ENCODE data around the gene CHST14. TPM values are rescaled to one million over a fixed set of nuclear protein-coding genes. Genes with fewer than 3 reads are reported as not detected.

Gene CHST14
- total RNA-seq, 2 experiments from 2014 or later = 14.3 to 14.6 TPM

DNA sequence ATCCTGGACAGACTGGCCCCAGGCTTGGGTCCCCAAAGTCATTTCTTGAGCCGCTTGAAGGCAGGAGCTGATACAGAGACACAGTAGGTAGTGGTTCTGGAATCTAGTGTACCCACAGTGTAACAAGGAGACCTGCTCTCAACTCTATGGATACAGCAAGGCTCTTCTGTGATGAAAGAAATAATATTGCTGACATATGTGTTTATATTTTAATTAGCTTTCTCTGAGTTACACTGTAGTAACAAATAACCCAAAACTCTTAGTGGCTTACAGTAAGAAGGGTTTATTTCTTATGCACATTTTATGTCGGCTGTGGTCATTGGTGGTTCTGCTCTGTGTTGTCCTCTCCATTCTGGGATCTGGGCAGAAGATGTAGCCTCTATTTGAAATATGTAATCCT, 45.5 kb downstream of the CHST14 start:
- ChIA-PET CTCF (no interaction called here), POLR2A (no interaction called here)
- H3K27ac Mint-ChIP-seq = no peak overlapping the region
- no peak for DNase-seq
- H3K27me3 Mint-ChIP-seq = peaks cover 35% of the 10 kb centered on the region
- H3K4me3 Mint-ChIP-seq = no peak overlapping the region
- H3K9me3 Mint-ChIP-seq = no peaks in the 10 kb centered on the region
- H3K36me3 Mint-ChIP-seq (ENCODE audit: low read depth) = no peaks in the 10 kb centered on the region
- peaks cover 12% of the 10 kb centered on the region for H3K4me1 Mint-ChIP-seq

Other genes with a start within 250 kb of the CHST14 start
- gene PAK6, start 231.9 kb upstream of the CHST14 start, total RNA-seq = under 1 TPM; 0.35 to 0.47 TPM
- under 1 TPM in 1 of 2 experiments, not detected in 1; 0.17 TPM for gene ANKRD63, start 187.9 kb upstream of the CHST14 start, total RNA-seq
- gene PLCB2, start 163.0 kb upstream of the CHST14 start, total RNA-seq = 100 to 1,000 TPM; 195 to 196 TPM
- 1 to 10 TPM; 6.6 to 8.5 TPM for gene INAFM2, start 147.3 kb upstream of the CHST14 start, total RNA-seq
- 1 to 10 TPM in 1 of 2 experiments, under 1 TPM in 1; 0.81 to 1.0 TPM for gene CCDC9B, start 130.0 kb upstream of the CHST14 start, total RNA-seq
- not detected for gene PHGR1, start 120.0 kb upstream of the CHST14 start, total RNA-seq
- gene DISP2, start 112.8 kb upstream of the CHST14 start, total RNA-seq = 1 to 10 TPM in 1 of 2 experiments, under 1 TPM in 1; 0.60 to 1.4 TPM
- gene KNSTRN, start 88.3 kb upstream of the CHST14 start, total RNA-seq = 10 to 100 TPM; 57.5 to 63.3 TPM
- 10 to 100 TPM; 38.4 to 47.1 TPM for gene IVD, start 65.2 kb upstream of the CHST14 start, total RNA-seq
- gene BAHD1, start 30.0 kb upstream of the CHST14 start, total RNA-seq = 10 to 100 TPM; 28.7 to 30.8 TPM
- gene CCDC32, start 94.1 kb downstream of the CHST14 start, total RNA-seq = 10 to 100 TPM; 17.0 to 22.7 TPM
- 10 to 100 TPM in 1 of 2 experiments, 1 to 10 TPM in 1; 10.0 to 13.0 TPM for gene RPUSD2, start 98.3 kb downstream of the CHST14 start, total RNA-seq
- gene KNL1, start 123.3 kb downstream of the CHST14 start, total RNA-seq = 10 to 100 TPM; 62.2 to 69.0 TPM
- 10 to 100 TPM; 59.9 to 66.7 TPM for gene RAD51, start 224.2 kb downstream of the CHST14 start, total RNA-seq